22Rv1 (cell line): ENCODE measurements around the gene MUTYH.

Source experiments
- CTCF ChIP-seq: fragments of 450-650 bp; IDR thresholded peaks from 2 replicates; pipeline ENCODE4 v1.5.1; 2017; ENCODE audit warnings: mild to moderate bottlenecking
- ZFX ChIP-seq: fragments of 450-650 bp; IDR thresholded peaks from 2 replicates; pipeline ENCODE4 v1.6.1; 2017; ENCODE audit warnings: antibody characterized with exemption, borderline replicate concordance

DNA sequence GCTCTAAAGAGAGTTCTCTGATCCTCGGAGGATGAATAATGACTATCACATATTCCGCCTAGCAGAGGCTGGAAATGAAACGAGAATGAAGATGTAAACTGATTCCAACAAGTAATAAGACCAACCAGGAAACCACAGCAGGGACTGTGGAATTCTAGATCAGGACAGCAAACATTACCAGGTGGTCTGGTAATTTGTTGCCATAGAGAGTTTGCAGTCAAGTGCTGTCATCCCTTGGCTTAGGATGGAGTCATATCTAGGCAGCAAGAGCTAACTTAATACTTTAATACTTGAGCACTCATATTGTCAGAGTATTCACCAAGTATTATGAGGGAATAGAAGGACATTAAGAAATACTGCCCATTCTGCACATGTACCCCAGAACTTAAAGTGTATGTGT is 45.1 kb upstream of the MUTYH start:
- TF ChIP-seq CTCF (no peak), ZFX (no peak)
